NCI-H1092 (cell line): ENCODE data around the gene FAM107A.

Experiments used
- DNase-seq: peaks from one replicate; lab custom pipeline; 2025; lab: John Stamatoyannopoulos, UW

FAM107A gene

GRCh38 chr3:58577269-58577821 lies at the start of gene FAM107A:
TSS of gene FAM107A (minus strand) at chr3:58577391. CDS start at chr3:58569860, 7,531 bp downstream.
- DNase-seq, result no peak

- no peak for DNase-seq
Measured at GRCh38 chr3:58625196-58625824, 48.1 kb upstream of the FAM107A start.

DNA sequence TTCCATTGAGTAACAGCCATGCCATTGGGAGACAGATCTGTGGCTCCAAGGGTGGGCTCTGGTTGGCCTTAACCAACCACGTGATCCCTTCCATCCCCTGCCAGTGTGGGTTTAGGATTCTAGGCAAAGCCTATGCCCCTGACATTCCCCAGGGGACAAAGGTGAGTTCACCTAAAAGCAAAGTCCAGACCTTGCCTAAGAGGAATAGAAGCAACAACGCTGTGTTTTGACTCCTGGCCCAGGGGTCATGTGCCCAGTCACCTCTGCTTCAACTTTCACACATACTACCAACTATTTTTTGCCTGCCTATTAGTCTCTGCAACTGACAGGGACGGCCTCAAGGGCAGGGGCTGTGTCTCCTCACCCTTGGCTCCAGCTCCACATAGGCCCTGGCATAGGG lies 47.4 kb upstream of the FAM107A start:
- DNase-seq, result no peak

- no peak for DNase-seq
Measured at GRCh38 chr3:58623961-58624360, 46.8 kb upstream of the FAM107A start.

GRCh38 chr3:58623478-58623877 lies 46.3 kb upstream of the FAM107A start:
- DNase-seq, result no peak

- DNase-seq, result no peak
Measured at GRCh38 chr3:58622892-58623291, 45.7 kb upstream of the FAM107A start.

- DNase-seq, result no peak
Measured at GRCh38 chr3:58622436-58622835, 45.2 kb upstream of the FAM107A start.

DNA sequence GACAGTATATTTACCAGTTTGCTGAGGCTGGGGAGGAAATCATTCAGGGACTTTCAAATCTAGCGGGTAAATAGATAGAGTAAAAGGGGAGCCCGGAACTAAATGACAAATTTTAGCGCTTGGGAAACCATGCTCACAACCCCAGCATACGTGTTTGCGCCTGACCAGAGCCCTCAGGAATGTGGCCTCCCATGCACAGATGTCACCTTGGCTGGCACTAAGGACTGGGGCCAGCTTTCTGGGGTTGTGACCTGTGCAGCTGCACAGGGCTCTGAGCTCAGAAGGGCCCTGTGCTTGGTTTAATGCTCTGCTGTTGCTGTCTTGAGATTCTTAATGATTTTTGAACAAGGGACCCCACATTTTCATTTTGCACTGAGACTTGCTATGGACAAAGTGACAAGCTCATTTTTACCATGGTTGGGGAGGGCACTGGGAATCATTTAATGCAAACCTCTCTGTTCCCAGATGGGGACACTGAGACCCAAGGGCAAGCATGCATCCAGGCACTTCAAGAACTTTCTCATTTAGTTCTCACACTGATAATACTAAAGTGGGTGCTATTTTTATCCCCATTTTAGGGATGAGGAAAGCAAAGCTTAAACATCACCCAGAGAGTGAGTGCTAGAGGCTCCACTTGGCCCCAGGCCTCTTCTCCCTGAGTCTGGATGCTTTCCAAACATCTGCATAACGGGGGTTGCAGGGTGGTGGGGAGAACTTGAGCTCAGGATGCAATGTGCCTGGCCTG lies 44.1 kb upstream of the FAM107A start:
- DNase-seq, result no peak

- no peak for DNase-seq
Measured at GRCh38 chr3:58620421-58620820, 43.2 kb upstream of the FAM107A start.

DNA sequence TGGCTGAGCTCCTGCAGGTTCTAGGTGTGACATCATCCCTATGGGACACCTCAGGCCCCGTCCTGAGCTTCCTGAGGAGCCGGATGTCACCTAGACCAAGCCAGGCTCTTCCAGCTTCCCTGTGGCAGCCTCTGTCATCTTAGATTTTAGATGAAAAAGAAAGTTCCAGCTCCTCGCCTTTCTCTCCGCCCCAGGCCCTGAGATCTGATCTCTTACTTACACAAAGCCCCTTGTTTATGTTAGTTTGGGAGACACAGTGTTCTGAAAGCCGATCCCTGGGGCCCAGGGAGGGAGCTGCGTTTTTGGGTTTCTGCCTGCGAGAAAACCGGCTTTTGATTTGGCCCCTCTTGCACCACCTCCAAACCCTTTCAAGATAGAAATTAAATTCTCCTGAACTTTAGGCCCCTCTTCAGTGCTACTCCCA lies 40.2 kb upstream of the FAM107A start:
- no peak for DNase-seq

- DNase-seq, result no peak
Measured at GRCh38 chr3:58613236-58614132, 36.3 kb upstream of the FAM107A start.

GRCh38 chr3:58612830-58613229 lies 35.6 kb upstream of the FAM107A start:
- DNase-seq, result no peak

- no peak for DNase-seq
Measured at GRCh38 chr3:58609990-58610389, 32.8 kb upstream of the FAM107A start.

DNA sequence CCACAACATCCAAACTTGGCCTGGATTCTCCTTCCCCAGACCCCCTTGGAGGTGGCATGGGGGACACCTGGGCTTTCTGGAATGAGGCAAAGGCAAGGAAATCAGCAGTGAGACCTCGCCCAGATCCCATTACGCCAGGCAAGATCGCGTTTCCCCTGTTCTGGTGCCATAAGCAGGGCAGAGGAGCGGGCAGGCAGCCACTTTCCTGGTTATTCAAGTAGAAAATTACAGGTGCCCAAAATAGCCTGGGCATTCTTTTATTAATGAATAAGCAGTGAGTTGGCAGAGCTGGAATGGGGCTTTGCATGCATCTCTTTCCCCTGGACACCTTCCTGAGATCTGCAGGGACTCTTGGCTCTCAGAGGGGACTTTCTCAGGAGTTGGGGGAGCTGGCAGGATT lies 31.5 kb upstream of the FAM107A start:
- DNase-seq, result peak; percentile 53

- no peak for DNase-seq
Measured at GRCh38 chr3:58607816-58608215, 30.6 kb upstream of the FAM107A start.

DNA sequence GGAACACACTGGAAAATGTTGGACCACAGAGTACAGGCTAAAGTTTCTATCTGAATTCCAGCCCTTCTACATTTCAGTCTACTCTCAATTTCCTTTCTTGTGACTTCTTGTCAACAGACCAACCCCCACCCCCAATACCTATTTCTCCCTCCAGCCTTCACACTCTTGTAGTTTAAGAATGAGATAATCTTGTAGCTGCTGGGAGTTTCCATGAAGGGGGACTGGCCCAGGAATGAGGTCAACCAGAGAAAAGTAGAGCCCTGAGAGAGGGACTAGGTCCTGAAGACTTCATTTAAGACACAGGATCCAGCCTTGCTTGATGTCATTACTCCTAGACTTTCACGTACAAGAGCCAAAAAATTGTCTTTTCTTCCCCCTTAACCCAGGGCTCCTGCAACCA lies 29.5 kb upstream of the FAM107A start:
- DNase-seq, result no peak

GRCh38 chr3:58604031-58604430 lies 26.8 kb upstream of the FAM107A start:
- no peak for DNase-seq

DNA sequence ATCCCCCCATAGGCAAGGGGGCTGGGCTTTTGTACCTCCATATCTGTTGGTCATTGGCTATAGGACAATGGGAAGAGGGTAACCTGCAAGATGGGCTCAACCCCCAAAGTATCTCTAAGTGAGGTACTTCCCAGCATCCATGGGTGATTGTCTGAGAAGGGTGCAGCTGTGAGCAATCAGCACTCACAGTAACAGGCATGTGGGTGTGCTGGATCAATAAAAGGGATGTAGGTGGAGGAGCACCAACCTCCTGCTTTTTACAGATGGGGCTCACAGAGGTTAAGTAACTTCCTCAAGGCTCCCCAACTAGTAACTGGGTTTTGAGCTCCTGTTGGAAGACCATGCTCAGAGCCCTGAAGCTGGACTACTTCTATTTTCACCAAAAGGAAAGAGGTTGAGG lies 26.4 kb upstream of the FAM107A start:
- DNase-seq, result no peak

GRCh38 chr3:58597770-58598310 lies 20.6 kb upstream of the FAM107A start:
- no peak for DNase-seq

DNA sequence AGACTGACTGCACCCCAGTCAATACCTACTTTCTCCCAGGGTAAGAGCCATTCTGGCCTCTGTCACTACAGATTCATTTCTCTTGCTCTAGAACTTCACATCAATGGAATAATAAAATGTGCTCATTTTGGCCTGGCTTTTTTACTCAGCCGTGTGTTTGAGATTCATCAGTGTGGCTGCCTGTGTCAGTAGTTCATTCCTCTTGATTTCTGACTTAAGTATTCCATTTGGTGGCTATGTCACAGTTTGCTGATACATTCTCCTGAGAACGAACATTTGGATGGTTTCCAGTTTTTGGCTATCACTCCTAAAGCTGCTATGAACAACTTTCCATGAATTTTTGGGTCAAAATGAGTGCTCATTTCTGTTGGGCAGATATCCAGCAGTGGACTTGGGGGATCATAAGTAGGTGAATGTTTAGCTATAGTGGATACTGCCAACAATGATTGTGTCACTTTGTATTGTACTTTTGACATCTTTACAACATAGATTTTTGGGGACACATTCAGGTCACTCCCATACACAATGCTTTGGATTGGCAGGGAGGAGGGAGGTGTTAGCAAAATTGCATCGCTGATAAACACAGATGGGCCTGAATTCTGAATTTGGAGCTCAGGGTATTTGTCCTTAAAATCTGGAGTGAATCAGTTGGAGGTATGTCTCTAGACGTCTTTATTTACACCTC lies 19.8 kb upstream of the FAM107A start:
- no peak for DNase-seq

DNA sequence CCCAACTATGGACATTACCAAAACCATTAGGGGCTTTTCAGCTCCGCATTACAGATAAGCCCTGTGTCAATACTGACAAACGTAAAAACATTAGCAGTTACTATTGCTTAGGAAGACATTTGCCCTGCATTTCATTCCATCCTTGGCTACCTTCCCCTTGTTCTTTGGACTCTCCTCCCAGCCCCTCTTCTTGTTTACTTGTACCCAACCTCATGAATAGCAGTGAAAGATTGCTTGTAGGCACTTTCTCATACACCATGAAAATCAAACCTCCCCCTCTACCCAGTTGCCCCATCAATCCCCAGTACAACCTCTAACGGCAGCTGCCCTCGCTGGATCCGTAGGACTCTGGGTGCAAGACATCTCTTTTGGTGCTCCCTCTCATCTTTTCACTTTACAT lies 16.9 kb upstream of the FAM107A start:
- DNase-seq, result no peak
